HL-60 (cell line): ENCODE results near the gene FOXN1.

Experiments
- GABPA ChIP-seq: IDR thresholded peaks from 2 replicates; pipeline ENCODE4 v1.6.1; 2012; ENCODE audit warnings: low read depth
- POLR2AphosphoS5 ChIP-seq: IDR thresholded peaks from 2 replicates; pipeline ENCODE4 v1.6.1; 2012; ENCODE audit warnings: low read depth
- REST ChIP-seq: IDR thresholded peaks from 2 replicates; pipeline ENCODE4 v1.6.1; 2012; ENCODE audit warnings: low read depth; ENCODE audit not compliant: insufficient replicate concordance
- SPI1 ChIP-seq: IDR thresholded peaks from 2 replicates; pipeline ENCODE4 v1.6.1; 2012; ENCODE audit warnings: low read depth, mild to moderate bottlenecking, borderline replicate concordance
- TF ChIP-seq, protein P1 (sequence below): IDR thresholded peaks from one replicate; pipeline ENCODE4 v1.5.1; 2011; ENCODE audit warnings: low read length, control low read depth, inconsistent platforms; ENCODE audit not compliant: insufficient read depth

DNA sequence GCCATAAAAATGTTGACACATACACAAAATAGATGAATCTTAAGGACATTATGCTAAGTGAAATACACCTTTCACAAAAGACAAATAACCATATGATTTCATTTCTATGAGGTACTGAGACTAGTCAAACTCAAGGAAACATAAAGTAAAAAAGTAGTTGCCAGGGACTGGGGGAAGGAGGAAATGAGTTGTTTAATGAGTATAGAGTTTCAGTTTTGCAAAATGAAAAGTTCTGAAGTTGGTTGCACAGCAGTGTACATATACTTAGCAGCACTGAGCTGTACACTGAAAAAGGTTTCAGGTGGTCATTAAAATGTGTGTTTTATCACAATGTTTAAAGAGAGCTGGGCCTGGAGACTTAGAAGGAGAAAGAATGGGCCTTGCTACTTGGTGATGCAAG lies 37.4 kb upstream of the FOXN1 start:
- TF ChIP-seq, protein P1, sequence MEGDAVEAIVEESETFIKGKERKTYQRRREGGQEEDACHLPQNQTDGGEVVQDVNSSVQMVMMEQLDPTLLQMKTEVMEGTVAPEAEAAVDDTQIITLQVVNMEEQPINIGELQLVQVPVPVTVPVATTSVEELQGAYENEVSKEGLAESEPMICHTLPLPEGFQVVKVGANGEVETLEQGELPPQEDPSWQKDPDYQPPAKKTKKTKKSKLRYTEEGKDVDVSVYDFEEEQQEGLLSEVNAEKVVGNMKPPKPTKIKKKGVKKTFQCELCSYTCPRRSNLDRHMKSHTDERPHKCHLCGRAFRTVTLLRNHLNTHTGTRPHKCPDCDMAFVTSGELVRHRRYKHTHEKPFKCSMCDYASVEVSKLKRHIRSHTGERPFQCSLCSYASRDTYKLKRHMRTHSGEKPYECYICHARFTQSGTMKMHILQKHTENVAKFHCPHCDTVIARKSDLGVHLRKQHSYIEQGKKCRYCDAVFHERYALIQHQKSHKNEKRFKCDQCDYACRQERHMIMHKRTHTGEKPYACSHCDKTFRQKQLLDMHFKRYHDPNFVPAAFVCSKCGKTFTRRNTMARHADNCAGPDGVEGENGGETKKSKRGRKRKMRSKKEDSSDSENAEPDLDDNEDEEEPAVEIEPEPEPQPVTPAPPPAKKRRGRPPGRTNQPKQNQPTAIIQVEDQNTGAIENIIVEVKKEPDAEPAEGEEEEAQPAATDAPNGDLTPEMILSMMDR = no peak
- TF ChIP-seq REST (no peak), POLR2AphosphoS5 (no peak), GABPA (no peak), SPI1 (no peak)
